ENCODE measurements around the gene VWA3B. TPM values are rescaled to one million over a fixed set of nuclear protein-coding genes. Genes with fewer than 3 reads are reported as not detected.

Gene VWA3B
- total RNA-seq, 1 donor from 2014 or later: not detected

GRCh38 chr2:98247383-98247782 lies 160.4 kb downstream of the VWA3B start:
- no peak overlapping the region for H3K27ac Mint-ChIP-seq (ENCODE audit: unreplicated experiment)
- peaks cover 8% of the 10 kb centered on the region for H3K27me3 Mint-ChIP-seq (ENCODE audit: low read depth)
- DNase-seq (ENCODE audit: low spot score): no peak
- no peak overlapping the region for H3K4me3 Mint-ChIP-seq (ENCODE audit: unreplicated experiment)
- H3K36me3 Mint-ChIP-seq (ENCODE audit: low read depth): peaks cover 6% of the 10 kb centered on the region
- peaks cover 19% of the 10 kb centered on the region for H3K9me3 Mint-ChIP-seq (ENCODE audit: low read depth)
- TF ChIP-seq CTCF (IDR thresholded peaks at IDR 0.05): no peak
- no peaks in the 10 kb centered on the region for H3K4me1 Mint-ChIP-seq (ENCODE audit: low read depth)

DNA sequence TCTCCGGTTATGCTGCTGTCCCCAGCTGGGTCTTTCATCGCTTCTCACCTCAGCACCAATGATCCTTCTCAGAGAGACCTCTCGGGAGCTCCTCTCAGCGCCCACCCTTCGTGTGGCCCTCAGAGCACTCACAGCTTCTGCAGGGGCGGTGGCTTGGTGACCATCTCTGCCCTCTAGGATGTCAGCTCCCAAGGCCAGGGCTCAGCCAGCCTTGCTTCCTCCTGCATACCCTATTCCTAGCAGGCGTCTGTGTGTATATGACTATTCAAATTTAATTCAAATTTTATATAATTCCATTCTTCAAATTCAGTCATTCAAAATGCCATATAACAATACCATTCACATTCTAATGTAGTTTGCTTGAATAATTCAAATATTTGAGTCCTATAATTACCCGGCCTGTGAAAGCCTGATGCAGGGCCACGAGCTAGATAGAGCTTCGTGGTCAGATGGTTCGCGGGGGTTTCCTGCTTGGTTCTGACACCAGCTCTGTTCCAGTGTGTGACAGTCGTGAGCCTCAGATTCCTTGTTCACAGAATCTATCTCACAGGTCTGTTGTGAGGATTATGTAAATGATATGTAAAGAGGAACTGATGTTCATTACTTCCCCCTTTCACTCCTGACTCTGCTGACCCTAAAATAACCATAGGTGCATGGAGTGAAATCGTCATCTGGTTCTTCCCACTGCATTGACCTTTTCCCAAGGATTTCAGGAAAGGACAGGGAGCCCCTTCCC lies 165.2 kb downstream of the VWA3B start:
- Mint-ChIP-seq H3K9me3 (ENCODE audit: low read depth) (peaks cover 22% of the 10 kb centered on the region), H3K4me1 (ENCODE audit: low read depth) (no peaks in the 10 kb centered on the region), H3K27ac (ENCODE audit: unreplicated experiment) (no peak overlapping the region), H3K4me3 (ENCODE audit: unreplicated experiment) (no peak overlapping the region), H3K36me3 (ENCODE audit: low read depth) (peaks cover 6% of the 10 kb centered on the region), H3K27me3 (ENCODE audit: low read depth) (peaks cover 9% of the 10 kb centered on the region)
- no peak for DNase-seq (ENCODE audit: low spot score)
- TF ChIP-seq CTCF (IDR thresholded peaks at IDR 0.05): no peak

DNA sequence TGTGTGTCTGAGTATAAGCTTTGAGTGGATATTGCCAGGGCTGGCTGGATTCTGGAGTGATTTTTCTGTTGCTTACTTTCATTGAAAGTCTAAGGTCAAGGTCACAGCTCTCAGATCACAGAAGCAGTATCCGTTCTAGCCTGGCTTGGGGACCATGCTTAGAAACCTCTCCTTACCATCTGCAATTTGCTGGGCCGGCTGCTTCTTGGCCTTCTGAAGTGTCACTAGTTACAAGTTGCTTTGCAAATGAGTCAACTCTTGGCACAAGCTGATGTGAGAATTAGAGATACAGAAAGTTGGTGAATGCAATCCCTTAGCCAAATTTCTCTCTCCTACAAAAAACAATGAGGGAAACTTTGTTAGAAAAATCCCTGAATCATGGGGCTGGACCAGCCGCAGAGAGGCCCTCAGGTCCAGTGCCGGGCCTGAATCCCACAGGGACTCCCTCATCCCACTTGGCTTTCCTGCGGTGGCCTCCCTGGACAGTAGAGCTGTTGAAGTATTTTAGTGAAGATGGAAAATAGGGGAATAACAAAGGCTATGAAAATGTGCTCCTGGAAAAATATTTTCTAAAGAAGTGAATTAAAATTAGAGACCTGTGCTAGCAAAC lies 166.6 kb downstream of the VWA3B start:
- no peak for TF ChIP-seq CTCF (IDR thresholded peaks at IDR 0.05)
- no peak overlapping the region for H3K4me3 Mint-ChIP-seq (ENCODE audit: unreplicated experiment)
- H3K36me3 Mint-ChIP-seq (ENCODE audit: low read depth): peaks cover 2% of the 10 kb centered on the region
- no peaks in the 10 kb centered on the region for H3K4me1 Mint-ChIP-seq (ENCODE audit: low read depth)
- H3K27ac Mint-ChIP-seq (ENCODE audit: unreplicated experiment): no peak overlapping the region
- peaks cover 20% of the 10 kb centered on the region for H3K9me3 Mint-ChIP-seq (ENCODE audit: low read depth)
- peaks cover 17% of the 10 kb centered on the region for H3K27me3 Mint-ChIP-seq (ENCODE audit: low read depth)
- DNase-seq (ENCODE audit: low spot score): no peak

- H3K9me3 Mint-ChIP-seq (ENCODE audit: low read depth): peaks cover 12% of the 10 kb centered on the region
- peaks cover 19% of the 10 kb centered on the region for H3K27me3 Mint-ChIP-seq (ENCODE audit: low read depth)
- DNase-seq (ENCODE audit: low spot score): no peak
- TF ChIP-seq CTCF (IDR thresholded peaks at IDR 0.05): no peak
- H3K4me3 Mint-ChIP-seq (ENCODE audit: unreplicated experiment): no peak overlapping the region
- no peak overlapping the region for H3K27ac Mint-ChIP-seq (ENCODE audit: unreplicated experiment)
- H3K4me1 Mint-ChIP-seq (ENCODE audit: low read depth): no peaks in the 10 kb centered on the region
- H3K36me3 Mint-ChIP-seq (ENCODE audit: low read depth): no peaks in the 10 kb centered on the region
Measured at GRCh38 chr2:98254504-98255059, 167.6 kb downstream of the VWA3B start.

DNA sequence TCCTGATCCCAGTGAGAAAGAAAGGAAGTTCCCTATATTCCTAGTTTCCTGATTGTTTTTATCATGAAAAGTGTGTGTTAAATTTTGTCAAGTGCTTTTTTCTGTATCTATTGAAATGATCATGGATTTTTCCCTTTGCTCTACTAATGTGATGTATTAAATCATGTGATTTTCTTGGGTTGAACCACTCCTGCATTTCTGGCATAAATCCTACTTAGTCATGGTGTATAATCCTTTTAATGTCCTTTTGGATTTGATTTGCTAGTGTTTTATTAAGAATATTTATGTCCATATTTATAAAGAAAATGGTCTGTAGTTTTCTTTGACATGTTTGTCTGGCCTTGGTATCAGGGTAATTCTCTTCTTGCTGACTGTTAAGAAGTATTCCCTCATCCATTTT lies 171.9 kb downstream of the VWA3B start:
- H3K36me3 Mint-ChIP-seq (ENCODE audit: low read depth): peaks cover 8% of the 10 kb centered on the region
- DNase-seq (ENCODE audit: low spot score): no peak
- peaks cover 41% of the 10 kb centered on the region for H3K9me3 Mint-ChIP-seq (ENCODE audit: low read depth)
- H3K27me3 Mint-ChIP-seq (ENCODE audit: low read depth): peaks cover 30% of the 10 kb centered on the region
- TF ChIP-seq CTCF (IDR thresholded peaks at IDR 0.05): no peak
- H3K4me3 Mint-ChIP-seq (ENCODE audit: unreplicated experiment): no peak overlapping the region
- no peak overlapping the region for H3K27ac Mint-ChIP-seq (ENCODE audit: unreplicated experiment)
- H3K4me1 Mint-ChIP-seq (ENCODE audit: low read depth): no peaks in the 10 kb centered on the region
